ENCODE measurements around the gene NCDN.
A peak's percentile ranks its signal among the peaks of the same experiment; 100 is the strongest.

NCDN gene

GRCh38 chr1:35557611-35558373 lies at the start of gene NCDN:
TSS of gene NCDN (plus strand) at chr1:35557799. CDS start at chr1:35558191, 392 bp downstream.
- DNase-seq, result peak; percentile 98

- no peak for DNase-seq
Observed at GRCh38 chr1:35507947-35508346, 49.7 kb upstream of the NCDN start.

GRCh38 chr1:35509558-35509957 lies 48.0 kb upstream of the NCDN start:
- peak; percentile 34 for DNase-seq

GRCh38 chr1:35511305-35511704 lies 46.3 kb upstream of the NCDN start:
- DNase-seq, result no peak

- DNase-seq, result no peak
Observed at GRCh38 chr1:35518183-35518582, 39.4 kb upstream of the NCDN start.

- DNase-seq, result no peak
Observed at GRCh38 chr1:35519432-35519831, 38.2 kb upstream of the NCDN start.

GRCh38 chr1:35524106-35524505 lies 33.5 kb upstream of the NCDN start:
- no peak for DNase-seq

GRCh38 chr1:35530168-35530567 lies 27.4 kb upstream of the NCDN start:
- DNase-seq, result no peak

GRCh38 chr1:35530946-35531345 lies 26.7 kb upstream of the NCDN start:
- no peak for DNase-seq

- no peak for DNase-seq
Observed at GRCh38 chr1:35531368-35531767, 26.2 kb upstream of the NCDN start.

- no peak for DNase-seq
Observed at GRCh38 chr1:35532497-35533223, 24.9 kb upstream of the NCDN start.

GRCh38 chr1:35533586-35533985 lies 24.0 kb upstream of the NCDN start:
- peak; percentile 81 for DNase-seq

GRCh38 chr1:35535243-35535642 lies 22.4 kb upstream of the NCDN start:
- DNase-seq, result no peak

GRCh38 chr1:35536556-35537162 lies 20.9 kb upstream of the NCDN start:
- no peak for DNase-seq

GRCh38 chr1:35537806-35538205 lies 19.8 kb upstream of the NCDN start:
- DNase-seq, result no peak

GRCh38 chr1:35539073-35539823 lies 18.4 kb upstream of the NCDN start:
- DNase-seq, result no peak

GRCh38 chr1:35539824-35540261 lies 17.8 kb upstream of the NCDN start:
- DNase-seq, result no peak

GRCh38 chr1:35544976-35545375 lies 12.6 kb upstream of the NCDN start:
- DNase-seq, result peak; percentile 95

GRCh38 chr1:35546614-35547013 lies 11.0 kb upstream of the NCDN start:
- no peak for DNase-seq

- DNase-seq, result no peak
Observed at GRCh38 chr1:35553851-35554250, 3.7 kb upstream of the NCDN start.

- DNase-seq, result no peak
Observed at GRCh38 chr1:35554266-35555211, 3.1 kb upstream of the NCDN start.

- DNase-seq, result no peak
Observed at GRCh38 chr1:35555212-35555584, 2.4 kb upstream of the NCDN start.

Measured in hematopoietic multipotent progenitor cell treated with erythropoietin and hydrocortisone succinate and interleukin-3 and kit ligand, for 6 days (in vitro differentiated cells).